ENCODE results near the gene SUN2. TPM values are rescaled to one million over a fixed set of nuclear protein-coding genes. Genes with fewer than 3 reads are reported as not detected.

Gene SUN2
- total RNA-seq, 1 experiment from 2014 or later, result 104 TPM

DNA sequence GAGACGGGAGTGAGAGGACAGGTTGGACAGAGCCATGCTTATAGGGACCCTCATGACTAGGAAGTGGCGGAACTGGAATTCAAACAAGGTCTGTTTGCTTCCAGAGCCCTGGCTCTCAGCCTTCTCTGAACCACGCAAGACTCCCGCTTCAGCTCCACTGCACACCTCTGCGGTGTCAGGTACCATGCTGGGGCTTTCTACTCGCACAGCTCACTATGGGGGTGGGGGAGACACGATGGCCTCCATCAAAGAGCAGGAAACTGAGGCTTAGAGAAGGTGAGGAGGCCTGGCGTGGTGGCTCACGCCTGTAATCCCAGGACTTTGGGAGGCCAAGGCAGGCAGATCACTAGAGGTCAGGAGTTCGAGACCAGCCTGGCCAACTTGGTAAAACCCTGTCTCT, 14.2 kb downstream of the SUN2 start:
- H3K36me3 ChIP-seq (ENCODE audit: insufficient read depth, low read length, poor library complexity, severe bottlenecking), result peaks cover 100% of the 10 kb centered on the region
- H3K27me3 ChIP-seq (replicated peaks; ENCODE audit: insufficient read depth, low read depth, low read length, poor library complexity), result no peaks in the 10 kb centered on the region
- BruUV-seq (replicated peaks), result no TSS peak
- no peaks in the 10 kb centered on the region for H3K9me3 ChIP-seq (ENCODE audit: low read depth, low read length, poor library complexity, severe bottlenecking)
- TF ChIP-seq, protein P1, sequence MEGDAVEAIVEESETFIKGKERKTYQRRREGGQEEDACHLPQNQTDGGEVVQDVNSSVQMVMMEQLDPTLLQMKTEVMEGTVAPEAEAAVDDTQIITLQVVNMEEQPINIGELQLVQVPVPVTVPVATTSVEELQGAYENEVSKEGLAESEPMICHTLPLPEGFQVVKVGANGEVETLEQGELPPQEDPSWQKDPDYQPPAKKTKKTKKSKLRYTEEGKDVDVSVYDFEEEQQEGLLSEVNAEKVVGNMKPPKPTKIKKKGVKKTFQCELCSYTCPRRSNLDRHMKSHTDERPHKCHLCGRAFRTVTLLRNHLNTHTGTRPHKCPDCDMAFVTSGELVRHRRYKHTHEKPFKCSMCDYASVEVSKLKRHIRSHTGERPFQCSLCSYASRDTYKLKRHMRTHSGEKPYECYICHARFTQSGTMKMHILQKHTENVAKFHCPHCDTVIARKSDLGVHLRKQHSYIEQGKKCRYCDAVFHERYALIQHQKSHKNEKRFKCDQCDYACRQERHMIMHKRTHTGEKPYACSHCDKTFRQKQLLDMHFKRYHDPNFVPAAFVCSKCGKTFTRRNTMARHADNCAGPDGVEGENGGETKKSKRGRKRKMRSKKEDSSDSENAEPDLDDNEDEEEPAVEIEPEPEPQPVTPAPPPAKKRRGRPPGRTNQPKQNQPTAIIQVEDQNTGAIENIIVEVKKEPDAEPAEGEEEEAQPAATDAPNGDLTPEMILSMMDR (conservative IDR thresholded peaks at IDR 0.05; ENCODE audit: low read depth, low read length), result no peak
- TF ChIP-seq EZH2 (IDR thresholded peaks at IDR 0.05; ENCODE audit: borderline replicate concordance, low read depth, low read length, poor library complexity, severe bottlenecking), result no peak
- intact Hi-C loops (cut with micrococcal nuclease; ENCODE audit: unreplicated experiment), result no loop called here
- H3K4me3 ChIP-seq (ENCODE audit: low read depth, low read length, poor library complexity, severe bottlenecking), result no peak overlapping the region
- ChIA-PET POLR2A (ENCODE audit: low non-redundant PET) (no interaction called here), CTCF (interaction anchor here (0.7 kb wide), 1 partner anchor 1953 kb away, joined by 3 read pairs; no protein-coding TSS in a partner anchor)
- no peak overlapping the region for H3K27ac ChIP-seq (ENCODE audit: low read depth, low read length, poor library complexity, severe bottlenecking)
- H3K4me1 ChIP-seq (ENCODE audit: insufficient read depth, low read length, poor library complexity, severe bottlenecking), result no peaks in the 10 kb centered on the region
- no peak for DNase-seq (ENCODE audit: low spot score)

DNA sequence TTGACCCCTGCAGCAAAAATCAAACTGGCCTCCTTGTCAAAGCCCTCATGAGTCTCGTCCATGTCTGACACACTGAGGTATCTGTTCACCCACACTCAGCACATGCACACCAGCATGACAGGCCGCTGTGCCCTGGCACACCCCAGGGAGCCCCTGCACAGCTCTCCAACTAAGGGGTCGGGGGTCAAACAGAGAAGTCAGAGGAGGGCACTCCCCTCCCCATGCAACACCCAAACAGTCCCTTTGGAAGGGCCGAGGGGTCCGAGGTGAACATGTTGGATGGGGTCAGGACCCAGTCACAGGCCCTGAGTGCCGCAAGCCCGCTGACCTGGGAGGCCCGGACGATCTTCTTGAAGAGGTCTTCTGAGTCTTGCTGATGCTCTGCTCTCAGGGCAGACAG, 14.6 kb downstream of the SUN2 start:
- DNase-seq (ENCODE audit: low spot score), result no peak
- TF ChIP-seq, protein P1 (conservative IDR thresholded peaks at IDR 0.05; ENCODE audit: low read depth, low read length), result no peak
- H3K27me3 ChIP-seq (replicated peaks; ENCODE audit: insufficient read depth, low read depth, low read length, poor library complexity), result no peaks in the 10 kb centered on the region
- intact Hi-C loops (cut with micrococcal nuclease; ENCODE audit: unreplicated experiment), result no loop called here
- no peaks in the 10 kb centered on the region for H3K4me1 ChIP-seq (ENCODE audit: insufficient read depth, low read length, poor library complexity, severe bottlenecking)
- CTCF ChIA-PET, result interaction anchor here (1.1 kb wide), 1 partner anchor 25 kb away, joined by 3 read pairs; no protein-coding TSS in a partner anchor
- no TSS peak for BruUV-seq (replicated peaks)
- H3K9me3 ChIP-seq (ENCODE audit: low read depth, low read length, poor library complexity, severe bottlenecking), result no peaks in the 10 kb centered on the region
- H3K36me3 ChIP-seq (ENCODE audit: insufficient read depth, low read length, poor library complexity, severe bottlenecking), result peaks cover 100% of the 10 kb centered on the region
- no peak overlapping the region for H3K27ac ChIP-seq (ENCODE audit: low read depth, low read length, poor library complexity, severe bottlenecking)
- no peak overlapping the region for H3K4me3 ChIP-seq (ENCODE audit: low read depth, low read length, poor library complexity, severe bottlenecking)
- POLR2A ChIA-PET (ENCODE audit: low non-redundant PET), result no interaction called here

DNA sequence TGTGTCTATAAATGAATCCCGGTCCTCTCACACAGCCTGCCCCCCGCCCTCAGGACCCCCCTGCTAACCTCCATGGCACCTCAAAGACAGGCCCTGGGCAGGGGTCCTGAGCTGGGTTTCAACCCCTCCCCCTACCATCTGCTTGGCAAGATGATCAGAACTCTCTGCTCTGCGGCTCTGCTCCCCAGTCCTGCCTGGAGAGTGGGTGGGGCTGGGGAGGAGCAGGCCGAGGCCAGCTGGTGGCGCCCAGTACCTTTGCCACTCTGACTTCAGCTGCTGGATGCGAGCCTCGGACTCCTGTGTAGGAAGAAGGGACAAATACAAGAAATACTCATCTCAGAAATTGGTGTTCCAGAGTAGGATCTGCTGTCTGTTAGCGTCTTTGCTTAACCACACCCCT, 15.0 kb downstream of the SUN2 start:
- no TSS peak for BruUV-seq (replicated peaks)
- intact Hi-C loops (cut with micrococcal nuclease; ENCODE audit: unreplicated experiment), result no loop called here
- CTCF ChIA-PET, result interaction anchor here (0.5 to 1.1 kb wide), 2 partner anchors 25 to 63 kb away, joined by 3 read pairs; no protein-coding TSS in a partner anchor
- Histone ChIP-seq H3K9me3 (ENCODE audit: low read depth, low read length, poor library complexity, severe bottlenecking) (no peaks in the 10 kb centered on the region), H3K36me3 (ENCODE audit: insufficient read depth, low read length, poor library complexity, severe bottlenecking) (peaks cover 100% of the 10 kb centered on the region), H3K4me1 (ENCODE audit: insufficient read depth, low read length, poor library complexity, severe bottlenecking) (no peaks in the 10 kb centered on the region), H3K27ac (ENCODE audit: low read depth, low read length, poor library complexity, severe bottlenecking) (no peak overlapping the region), H3K27me3 (replicated peaks; ENCODE audit: insufficient read depth, low read depth, low read length, poor library complexity) (no peaks in the 10 kb centered on the region), H3K4me3 (ENCODE audit: low read depth, low read length, poor library complexity, severe bottlenecking) (no peak overlapping the region)
- DNase-seq (ENCODE audit: low spot score), result no peak
- TF ChIP-seq, protein P1 (conservative IDR thresholded peaks at IDR 0.05; ENCODE audit: low read depth, low read length), result no peak
- TF ChIP-seq EZH2 (IDR thresholded peaks at IDR 0.05; ENCODE audit: borderline replicate concordance, low read depth, low read length, poor library complexity, severe bottlenecking), result no peak
- POLR2A ChIA-PET (ENCODE audit: low non-redundant PET), result no interaction called here
